ENCODE results near the gene KLK13. TPM values are rescaled to one million over a fixed set of nuclear protein-coding genes. Genes with fewer than 3 reads are reported as not detected.

Gene KLK13
- total RNA-seq, 4 donors from 2014 or later: 0.63 TPM; not detected in 3

- 9 to 11% methylated on average over 25 of the region's 25 CpGs for WGBS, 2 donors
- no peaks in the 10 kb centered on the region for H3K9me3 ChIP-seq
- DNase-seq (ENCODE audit: low spot score in 2 of 2): no peak
- H3K4me3 ChIP-seq: peak overlapping the region in 1 of 4 donors; percentile 36
- TF ChIP-seq EP300 (IDR thresholded peaks at IDR 0.05) (no peak), CTCF (IDR thresholded peaks at IDR 0.05) (no peak), POLR2A (IDR thresholded peaks at IDR 0.05) (no peak)
- no peak overlapping the region for H3K27ac ChIP-seq
- H3K4me1 ChIP-seq: peaks cover 0 to 14% (median 0%) of the 10 kb centered on the region in 4 donors
- H3K36me3 ChIP-seq: no peaks in the 10 kb centered on the region
- H3K27me3 ChIP-seq: peaks cover 0 to 25% of the 10 kb centered on the region in 2 donors
Observed at GRCh38 chr19:51065221-51065960, 499 bp upstream of the KLK13 start.

GRCh38 chr19:51063664-51064063, 1.2 kb downstream of the KLK13 start:
- Histone ChIP-seq H3K4me1 (peaks cover 0 to 14% (median 0%) of the 10 kb centered on the region in 4 donors), H3K4me3 (no peak overlapping the region), H3K27ac (no peak overlapping the region), H3K27me3 (peaks cover 0 to 25% of the 10 kb centered on the region in 2 donors), H3K36me3 (no peaks in the 10 kb centered on the region), H3K9me3 (no peaks in the 10 kb centered on the region)
- 73 to 82% methylated on average over 7 of the region's 7 CpGs for WGBS, 2 donors
- TF ChIP-seq POLR2A (IDR thresholded peaks at IDR 0.05): no peak
- no peak for TF ChIP-seq CTCF (IDR thresholded peaks at IDR 0.05)
- no peak for TF ChIP-seq EP300 (IDR thresholded peaks at IDR 0.05)
- no peak for DNase-seq (ENCODE audit: low spot score in 2 of 2)

- Histone ChIP-seq H3K4me1 (peaks cover 0 to 14% (median 0%) of the 10 kb centered on the region in 4 donors), H3K4me3 (no peak overlapping the region), H3K36me3 (no peaks in the 10 kb centered on the region), H3K27ac (no peak overlapping the region), H3K9me3 (no peaks in the 10 kb centered on the region), H3K27me3 (peaks cover 0 to 24% of the 10 kb centered on the region in 2 donors)
- TF ChIP-seq POLR2A (IDR thresholded peaks at IDR 0.05) (no peak), EP300 (IDR thresholded peaks at IDR 0.05) (no peak), CTCF (IDR thresholded peaks at IDR 0.05) (no peak)
- DNase-seq (ENCODE audit: low spot score in 2 of 2): no peak
- WGBS, 2 donors: 0 to 2% methylated on average over 1 of the region's 1 CpG
Observed at GRCh38 chr19:51060973-51061372, 3.9 kb downstream of the KLK13 start.

- Histone ChIP-seq H3K4me1 (peaks cover 0 to 9% (median 0%) of the 10 kb centered on the region in 4 donors), H3K4me3 (no peak overlapping the region), H3K27ac (no peak overlapping the region), H3K9me3 (no peaks in the 10 kb centered on the region), H3K36me3 (no peaks in the 10 kb centered on the region), H3K27me3 (peaks cover 0 to 18% of the 10 kb centered on the region in 2 donors)
- WGBS, 2 donors: 63 to 65% methylated on average over 4 of the region's 4 CpGs
- DNase-seq (ENCODE audit: low spot score in 2 of 2): no peak
- TF ChIP-seq POLR2A (IDR thresholded peaks at IDR 0.05) (no peak), EP300 (IDR thresholded peaks at IDR 0.05) (no peak), CTCF (IDR thresholded peaks at IDR 0.05) (no peak)
Observed at GRCh38 chr19:51060336-51060735, 4.6 kb downstream of the KLK13 start.

- Histone ChIP-seq H3K27ac (no peak overlapping the region), H3K4me3 (no peak overlapping the region), H3K4me1 (peaks cover 0 to 3% (median 0%) of the 10 kb centered on the region in 4 donors), H3K36me3 (no peaks in the 10 kb centered on the region), H3K27me3 (peaks cover 0 to 11% of the 10 kb centered on the region in 2 donors), H3K9me3 (no peaks in the 10 kb centered on the region)
- WGBS, 2 donors: 74 to 84% methylated on average over 6 to 7 of the region's 7 CpGs
- DNase-seq (ENCODE audit: low spot score in 2 of 2): no peak
- no peak for TF ChIP-seq POLR2A (IDR thresholded peaks at IDR 0.05)
- no peak for TF ChIP-seq EP300 (IDR thresholded peaks at IDR 0.05)
- no peak for TF ChIP-seq CTCF (IDR thresholded peaks at IDR 0.05)
Observed at GRCh38 chr19:51059715-51060114, 5.2 kb downstream of the KLK13 start.

All from tibial nerve (tissue), 4 donors.